ENCODE data around the gene CNTN4.

- TF ChIP-seq CTCF (IDR thresholded peaks at IDR 0.05) (no peak), POLR2A (IDR thresholded peaks at IDR 0.05) (no peak)
Observed at GRCh38 chr3:3064297-3064696, 965.6 kb downstream of the CNTN4 start.

All from right lobe of liver (tissue), 4 donors.